C4-2B (cell line): ENCODE data around the gene ASTN1.

Experiments
- ZFX ChIP-seq: fragments of 450-650 bp; IDR thresholded peaks from 2 replicates; pipeline ENCODE4 v1.6.1; 2017
- TF ChIP-seq, protein P1 (sequence below): fragments of 450-650 bp; conservative IDR thresholded peaks from 2 replicates; pipeline ENCODE4 v1.5.1; 2017; ENCODE audit warnings: mild to moderate bottlenecking

DNA sequence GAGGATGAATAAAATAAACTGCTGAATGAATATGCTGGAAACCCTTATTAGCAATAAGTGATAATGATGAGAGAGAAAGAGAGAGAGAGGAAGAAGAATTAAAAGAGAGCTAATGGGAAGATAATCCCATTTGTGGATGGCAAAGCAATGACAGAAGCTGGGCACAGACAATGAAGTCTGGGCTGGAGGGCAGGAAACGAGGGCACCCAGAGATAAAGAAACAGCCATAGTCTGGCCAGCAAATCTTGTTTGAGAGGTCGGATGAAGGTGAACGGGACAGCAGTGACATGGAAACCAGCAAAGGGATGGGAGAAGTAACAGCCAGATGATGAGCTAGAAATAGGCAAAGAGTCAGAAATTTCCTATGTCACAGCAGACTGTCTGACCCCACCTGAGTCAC, 155.9 kb downstream of the ASTN1 start:
- TF ChIP-seq ZFX: no peak
- TF ChIP-seq, protein P1, sequence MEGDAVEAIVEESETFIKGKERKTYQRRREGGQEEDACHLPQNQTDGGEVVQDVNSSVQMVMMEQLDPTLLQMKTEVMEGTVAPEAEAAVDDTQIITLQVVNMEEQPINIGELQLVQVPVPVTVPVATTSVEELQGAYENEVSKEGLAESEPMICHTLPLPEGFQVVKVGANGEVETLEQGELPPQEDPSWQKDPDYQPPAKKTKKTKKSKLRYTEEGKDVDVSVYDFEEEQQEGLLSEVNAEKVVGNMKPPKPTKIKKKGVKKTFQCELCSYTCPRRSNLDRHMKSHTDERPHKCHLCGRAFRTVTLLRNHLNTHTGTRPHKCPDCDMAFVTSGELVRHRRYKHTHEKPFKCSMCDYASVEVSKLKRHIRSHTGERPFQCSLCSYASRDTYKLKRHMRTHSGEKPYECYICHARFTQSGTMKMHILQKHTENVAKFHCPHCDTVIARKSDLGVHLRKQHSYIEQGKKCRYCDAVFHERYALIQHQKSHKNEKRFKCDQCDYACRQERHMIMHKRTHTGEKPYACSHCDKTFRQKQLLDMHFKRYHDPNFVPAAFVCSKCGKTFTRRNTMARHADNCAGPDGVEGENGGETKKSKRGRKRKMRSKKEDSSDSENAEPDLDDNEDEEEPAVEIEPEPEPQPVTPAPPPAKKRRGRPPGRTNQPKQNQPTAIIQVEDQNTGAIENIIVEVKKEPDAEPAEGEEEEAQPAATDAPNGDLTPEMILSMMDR: no peak
